KMS-11 (cell line): ENCODE measurements around the gene SEMA3A.
"Not testable (repeated sequence)": the region's sequence is repeated elsewhere in the genome, so short reads cannot be mapped to it uniquely, and the experiment has no call there.

ENCODE experiments used
- H2AFZ ChIP-seq: fragments of 200-600 bp; sonication (generic); 2 replicates; pipeline ENCODE4 v1.6.1; 2016; ENCODE audit warnings: antibody characterized with exemption, mixed run types, low read depth
- H3K27ac ChIP-seq: fragments of 200-600 bp; sonication (generic); 2 replicates; pipeline ENCODE4 v1.6.1; 2016; ENCODE audit warnings: mild to moderate bottlenecking, mixed run types
- H3K27me3 ChIP-seq: fragments of 200-600 bp; sonication (generic); 2 replicates; pipeline ENCODE4 v1.6.1; 2017; ENCODE audit warnings: mild to moderate bottlenecking, low read depth, mixed run types, moderate library complexity; ENCODE audit not compliant: insufficient read depth
- H3K36me3 ChIP-seq: fragments of 200-600 bp; sonication (generic); 2 replicates; pipeline ENCODE4 v1.6.1; 2017; ENCODE audit warnings: mild to moderate bottlenecking, mixed run types; ENCODE audit not compliant: insufficient read depth
- H3K4me1 ChIP-seq: fragments of 200-600 bp; sonication (generic); 2 replicates; pipeline ENCODE4 v1.6.1; 2016; ENCODE audit warnings: mild to moderate bottlenecking, low read depth, mixed run types; ENCODE audit not compliant: poor library complexity, severe bottlenecking
- H3K4me2 ChIP-seq: fragments of 200-600 bp; sonication (generic); 2 replicates; pipeline ENCODE4 v1.7.0; 2016; ENCODE audit warnings: mild to moderate bottlenecking, mixed run types
- H3K4me3 ChIP-seq: fragments of 200-600 bp; sonication (generic); IDR thresholded peaks from 2 replicates; pipeline ENCODE4 v1.6.1; 2017; ENCODE audit warnings: low read depth, low read length, mixed read lengths; ENCODE audit not compliant: insufficient read depth
- H3K79me2 ChIP-seq: fragments of 200-600 bp; sonication (generic); 2 replicates; pipeline ENCODE4 v1.6.1; 2016; ENCODE audit warnings: low read depth, mixed run types; ENCODE audit not compliant: insufficient read depth
- H3K9ac ChIP-seq: fragments of 200-600 bp; sonication (generic); 2 replicates; pipeline ENCODE4 v1.6.1; 2016; ENCODE audit warnings: mild to moderate bottlenecking, mixed run types
- H4K20me1 ChIP-seq: fragments of 200-600 bp; sonication (generic); 2 replicates; pipeline ENCODE4 v1.6.1; 2016; ENCODE audit warnings: mild to moderate bottlenecking, mixed run types; ENCODE audit not compliant: insufficient read depth
- CTCF ChIP-seq: fragments of 200-600 bp; sonication (generic); conservative IDR thresholded peaks from 2 replicates; pipeline ENCODE4 v1.6.1; 2017; ENCODE audit warnings: low read depth, mild to moderate bottlenecking, antibody characterized with exemption, low read length, moderate library complexity, mixed read lengths

The SEMA3A gene

GRCh38 chr7:84157171-84157570 lies 37.4 kb downstream of the SEMA3A start:
- H3K79me2 ChIP-seq = no peaks in the 10 kb centered on the region
- H3K27ac ChIP-seq = no peak overlapping the region
- no peak overlapping the region for H2AFZ ChIP-seq
- no peaks in the 10 kb centered on the region for H3K27me3 ChIP-seq
- H3K4me3 ChIP-seq = no peak overlapping the region
- H3K9ac ChIP-seq = no peak overlapping the region
- H3K36me3 ChIP-seq = no peaks in the 10 kb centered on the region; the same call in 1 of the 2 replicates
- no peaks in the 10 kb centered on the region for H3K4me1 ChIP-seq
- H4K20me1 ChIP-seq = no peaks in the 10 kb centered on the region
- H3K4me2 ChIP-seq = no peak overlapping the region
- no peak for TF ChIP-seq CTCF

- H3K27ac ChIP-seq = no peak overlapping the region
Measured at GRCh38 chr7:84154991-84155781, 39.4 kb downstream of the SEMA3A start.

GRCh38 chr7:84152995-84153394 lies 41.6 kb downstream of the SEMA3A start:
- Histone ChIP-seq H3K4me2 (no peak overlapping the region), H3K4me1 (no peaks in the 10 kb centered on the region), H4K20me1 (no peaks in the 10 kb centered on the region), H3K4me3 (no peak overlapping the region), H3K27ac (no peak overlapping the region), H3K36me3 (no peaks in the 10 kb centered on the region), H3K79me2 (no peaks in the 10 kb centered on the region), H3K27me3 (no peaks in the 10 kb centered on the region), H2AFZ (no peak overlapping the region), H3K9ac (no peak overlapping the region)
- no peak for TF ChIP-seq CTCF

More at GRCh38 chr7:84154991-84155781, 39.4 kb downstream of the SEMA3A start:
- no peaks in the 10 kb centered on the region for H4K20me1 ChIP-seq
- no peak for TF ChIP-seq CTCF
- no peaks in the 10 kb centered on the region for H3K27me3 ChIP-seq
- no peak overlapping the region for H3K9ac ChIP-seq
- H3K79me2 ChIP-seq = no peaks in the 10 kb centered on the region
- H3K4me2 ChIP-seq = no peak overlapping the region
- no peaks in the 10 kb centered on the region for H3K4me1 ChIP-seq
- H2AFZ ChIP-seq = no peak overlapping the region
- no peak overlapping the region for H3K4me3 ChIP-seq
- H3K36me3 ChIP-seq = no peaks in the 10 kb centered on the region; the same call in 1 of the 2 replicates

DNA sequence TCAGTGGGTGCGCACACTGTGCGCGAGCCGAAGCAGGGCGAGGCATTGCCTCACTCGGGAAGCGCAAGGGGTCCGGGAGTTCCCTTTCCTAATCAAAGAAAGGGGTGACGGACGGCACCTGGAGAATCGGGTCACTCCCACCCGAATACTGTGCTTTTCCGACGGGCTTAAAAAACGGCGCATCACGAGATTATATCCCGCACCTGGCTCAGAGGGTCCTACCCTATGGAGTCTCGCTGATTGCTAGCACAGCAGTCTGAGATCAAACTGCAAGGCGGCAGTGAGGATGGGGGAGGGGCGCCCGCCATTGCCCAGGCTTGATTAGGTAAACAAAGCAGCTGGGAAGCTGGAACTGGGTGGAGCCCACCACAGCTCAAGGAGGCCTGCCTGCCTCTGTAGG lies 44.2 kb downstream of the SEMA3A start:
- H3K4me1 ChIP-seq, H3K79me2 ChIP-seq, H2AFZ ChIP-seq, H3K9ac ChIP-seq, H3K36me3 ChIP-seq, H3K4me2 ChIP-seq, H4K20me1 ChIP-seq, H3K4me3 ChIP-seq, H3K27me3 ChIP-seq, H3K27ac ChIP-seq: not testable (repeated sequence)

DNA sequence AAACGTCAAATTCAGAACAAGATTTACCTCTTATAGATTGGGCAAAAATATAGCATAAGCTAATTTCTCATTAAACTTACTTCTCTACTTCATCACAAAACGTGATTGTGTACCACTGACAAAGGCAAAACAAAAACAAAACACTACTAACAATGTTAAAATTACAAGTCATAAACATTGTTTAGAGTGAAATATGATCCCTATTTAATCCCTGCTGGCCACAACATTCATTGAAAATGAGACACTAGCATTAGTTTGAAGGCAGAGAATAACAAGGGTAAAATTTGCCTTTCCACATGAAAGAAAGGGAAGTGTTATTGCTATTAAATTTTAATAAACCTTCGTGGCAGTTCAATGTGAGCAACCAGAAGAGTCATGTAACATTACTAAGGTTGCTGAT lies 45.0 kb downstream of the SEMA3A start:
- Histone ChIP-seq H2AFZ (no peak overlapping the region), H4K20me1 (no peaks in the 10 kb centered on the region), H3K79me2 (no peaks in the 10 kb centered on the region), H3K27me3 (no peaks in the 10 kb centered on the region), H3K4me2 (no peak overlapping the region), H3K27ac (no peak overlapping the region), H3K9ac (no peak overlapping the region), H3K36me3 (no peaks in the 10 kb centered on the region), H3K4me1 (peaks cover 4% of the 10 kb centered on the region), H3K4me3 (no peak overlapping the region)
- TF ChIP-seq CTCF = no peak
